ENCODE data around the gene LDLRAD1.
"Not testable (repeated sequence)": the region's sequence is repeated elsewhere in the genome, so short reads cannot be mapped to it uniquely, and the experiment has no call there.

The LDLRAD1 gene

GRCh38 chr1:53992085-53992874 lies 25.7 kb downstream of the LDLRAD1 start:
- no peak for DNase-seq

DNA sequence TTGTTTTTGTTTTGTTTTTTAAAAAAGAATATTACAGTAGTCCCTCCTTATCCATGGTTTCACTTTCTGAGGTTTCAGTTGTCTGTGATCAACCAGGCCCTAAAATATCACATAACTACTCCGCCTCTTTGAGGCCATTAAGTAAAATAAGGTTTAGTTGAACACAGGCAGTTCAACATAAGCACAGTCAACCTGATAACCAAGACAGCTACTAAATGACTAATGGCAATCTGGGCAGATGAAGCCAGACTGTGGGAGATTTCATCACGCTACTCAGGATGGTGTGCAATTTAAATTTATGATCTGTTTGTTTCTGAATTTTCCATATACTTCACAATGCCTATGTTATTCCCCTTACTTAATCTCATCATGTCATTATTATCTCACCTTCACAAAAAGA lies 30.1 kb downstream of the LDLRAD1 start:
- DNase-seq, result no peak

DNA sequence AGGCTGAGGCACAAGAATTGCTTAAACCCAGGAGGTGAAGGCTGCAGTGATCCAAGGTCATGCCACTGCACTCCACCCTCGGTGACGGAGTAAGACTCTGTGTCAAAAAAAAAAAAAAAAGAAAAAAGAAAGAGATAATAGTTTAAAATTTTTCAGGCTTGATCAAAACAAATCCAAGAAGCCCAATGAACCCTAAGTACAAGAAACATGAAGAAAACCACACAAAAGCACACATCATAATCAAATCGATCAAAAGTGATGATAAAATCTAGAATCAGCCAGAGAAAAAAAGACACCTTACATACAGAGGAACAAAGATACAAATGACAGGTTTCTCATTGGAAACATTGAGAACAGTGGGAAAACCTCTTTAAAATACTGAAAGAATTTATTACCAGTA lies 31.5 kb downstream of the LDLRAD1 start:
- DNase-seq, result no peak

- no peak for DNase-seq
These were observed 33.3 kb downstream of the LDLRAD1 start for GRCh38 chr1:53984726-53985125.

- no peak for DNase-seq
These were observed 35.3 kb downstream of the LDLRAD1 start for GRCh38 chr1:53982763-53983104.

DNA sequence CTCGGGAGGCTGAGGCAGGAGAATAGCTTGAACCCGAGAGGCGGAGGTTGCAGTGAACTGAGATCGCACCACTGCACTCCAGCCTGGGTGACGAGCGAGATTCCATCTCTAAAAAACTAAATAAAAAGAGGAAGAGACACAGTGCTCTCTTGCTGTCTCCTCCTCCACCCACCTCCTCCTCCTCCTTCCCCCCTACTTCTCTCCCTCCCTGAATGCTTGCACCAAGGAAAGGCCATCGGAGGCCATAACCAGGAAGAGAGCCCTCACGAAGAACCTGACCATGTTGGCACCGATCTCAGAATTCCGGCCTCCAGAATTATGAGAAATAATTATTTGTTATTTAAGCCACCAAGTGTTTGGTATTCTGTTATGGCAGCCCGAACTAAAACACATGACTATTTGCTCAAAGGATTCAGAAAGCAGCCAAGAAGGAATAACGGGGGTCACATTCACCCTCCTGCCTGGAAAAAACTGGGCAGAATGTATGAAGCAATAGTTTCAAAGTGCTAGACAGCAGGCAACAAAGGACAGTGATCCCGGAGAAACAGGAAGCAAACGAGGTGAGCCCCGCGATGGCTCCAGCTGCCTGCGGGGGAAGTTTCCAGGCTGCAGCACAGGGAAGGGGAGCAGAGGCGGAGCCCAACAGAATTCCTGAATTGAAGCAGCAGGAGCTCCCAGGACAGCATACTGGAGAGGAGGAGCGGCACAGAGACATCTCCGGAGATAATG lies 35.8 kb downstream of the LDLRAD1 start:
- peak; percentile 61 for DNase-seq

- DNase-seq, result no peak
These were observed 36.8 kb downstream of the LDLRAD1 start for GRCh38 chr1:53981220-53981619.

DNA sequence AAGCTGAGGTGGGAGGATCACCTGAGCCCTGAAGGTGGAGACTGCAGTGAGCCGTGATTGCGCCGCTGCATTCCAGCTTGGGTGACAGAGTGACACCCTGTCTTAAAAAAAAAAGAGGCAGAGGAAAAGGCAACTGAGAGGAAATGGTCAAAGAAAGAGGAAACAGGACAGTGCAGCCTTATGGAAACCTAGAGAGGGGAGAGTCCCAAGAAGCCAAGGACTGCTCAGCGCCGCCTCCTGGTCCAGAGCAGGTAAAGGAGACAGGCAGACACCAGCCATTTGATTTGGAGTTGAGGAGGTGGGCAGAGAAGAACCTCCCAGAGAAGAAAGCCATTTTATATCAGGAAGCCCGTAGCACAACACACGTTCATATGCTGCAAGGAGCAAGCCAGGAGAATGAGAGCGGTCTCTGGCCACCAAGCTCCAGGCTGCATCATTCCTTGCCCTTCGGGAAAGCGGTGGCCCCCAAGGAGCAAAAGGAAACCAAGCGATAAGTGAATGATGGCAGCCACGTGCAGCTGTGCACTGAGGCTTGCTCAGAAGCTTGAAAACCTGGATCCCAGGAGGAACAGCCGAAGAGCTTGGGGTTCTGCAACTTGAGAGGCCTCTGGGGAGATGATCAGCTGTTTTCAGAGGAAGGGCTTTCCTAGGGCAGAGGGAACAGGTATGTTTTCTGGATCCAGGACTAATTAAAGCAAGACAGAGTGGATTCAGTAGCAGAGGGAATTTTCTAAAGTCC lies 38.1 kb downstream of the LDLRAD1 start:
- no peak for DNase-seq

DNA sequence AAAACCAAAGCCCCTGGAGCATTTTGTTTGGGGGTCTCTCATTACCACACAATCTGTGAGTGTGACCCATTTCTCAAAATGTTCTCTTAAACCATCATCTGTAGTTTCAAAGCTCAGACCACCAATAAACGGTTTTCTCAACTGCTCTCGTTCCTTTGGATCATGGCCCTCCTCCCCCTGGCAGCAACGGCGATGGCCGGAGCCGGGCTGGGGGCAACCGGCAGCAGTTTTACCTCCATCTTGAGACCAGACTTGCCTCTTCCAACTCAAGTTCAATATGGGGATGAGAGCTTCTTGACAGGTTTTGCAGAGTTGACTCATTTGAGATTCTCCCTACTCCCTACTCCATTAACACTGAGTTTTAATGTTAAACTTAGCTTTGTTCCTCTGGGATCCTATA lies 42.1 kb downstream of the LDLRAD1 start:
- no peak for DNase-seq

DNA sequence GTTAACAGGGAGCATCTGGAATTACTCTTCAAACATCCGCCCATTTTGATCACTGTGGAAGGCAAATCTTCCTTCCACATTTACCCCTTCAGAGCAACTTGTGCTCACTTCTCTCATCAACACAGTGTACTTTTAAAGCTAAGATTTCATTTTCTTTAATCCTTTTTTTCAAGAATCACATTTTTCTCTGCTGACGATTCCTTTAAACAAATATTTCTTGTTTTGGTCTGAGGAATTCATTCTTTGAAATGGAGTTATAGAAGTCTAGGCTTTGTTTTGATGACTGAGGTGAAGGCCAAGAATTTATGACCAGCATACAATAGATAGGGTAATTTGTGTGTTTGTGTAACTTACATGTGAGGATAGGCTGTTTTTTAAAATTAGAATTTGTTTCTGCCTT lies 46.3 kb downstream of the LDLRAD1 start:
- DNase-seq, result no peak

DNA sequence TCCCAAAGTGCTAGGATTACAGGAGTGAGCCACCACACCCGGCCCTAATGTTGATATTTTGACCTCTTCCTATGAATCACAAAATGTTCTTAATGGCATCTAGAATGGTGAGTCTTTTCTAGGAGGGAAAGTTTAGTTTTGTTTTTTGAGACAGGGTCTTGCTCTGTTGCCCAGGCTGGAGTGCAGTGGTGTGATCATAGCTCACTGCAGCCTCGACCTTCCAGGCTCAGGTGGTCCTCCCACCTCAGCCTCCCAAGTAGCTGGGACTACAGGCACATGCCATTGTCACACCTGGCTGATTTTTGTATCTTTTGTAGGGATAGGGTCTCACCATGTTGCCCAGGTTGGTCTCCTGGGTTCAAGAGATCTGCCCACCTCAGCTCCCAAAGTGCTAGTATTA lies 48.7 kb downstream of the LDLRAD1 start:
- not testable (repeated sequence) for DNase-seq

- DNase-seq, result no peak
These were observed 49.9 kb downstream of the LDLRAD1 start for GRCh38 chr1:53968125-53968513.

DNA sequence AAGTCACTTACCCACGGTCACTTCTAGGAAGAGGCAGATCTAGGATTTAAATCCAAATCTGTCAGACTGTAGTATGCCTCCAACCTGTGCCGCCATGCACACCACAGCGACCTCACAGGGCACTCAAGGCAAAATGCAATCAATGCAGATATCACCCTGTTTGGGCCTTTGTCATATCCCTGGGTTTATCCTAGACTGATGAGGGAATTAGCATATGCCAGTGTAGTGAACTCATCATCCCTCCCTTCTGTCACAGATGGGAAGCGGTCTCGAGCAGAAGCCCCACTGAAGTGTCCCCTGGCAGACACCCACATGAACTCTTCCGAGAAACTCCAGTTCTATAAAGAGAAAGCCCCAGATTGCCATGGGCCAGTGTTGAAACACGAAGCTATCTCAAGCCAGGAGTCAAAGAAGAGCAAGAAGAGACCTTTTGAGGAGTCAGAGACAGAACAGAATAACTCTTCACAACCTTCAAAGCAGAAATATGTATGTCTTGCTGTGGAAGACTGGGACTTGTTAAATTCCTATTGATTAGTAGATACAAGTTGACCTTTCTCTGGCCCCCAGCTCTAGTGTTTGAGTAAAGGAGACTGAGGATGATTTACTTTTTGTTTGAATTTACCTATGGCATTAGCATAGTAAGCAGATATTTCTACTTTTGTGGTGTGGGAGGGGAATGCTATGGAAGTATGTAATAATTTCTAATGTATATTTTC lies 50.4 kb downstream of the LDLRAD1 start:
- DNase-seq, result no peak

- no peak for DNase-seq
These were observed 51.2 kb downstream of the LDLRAD1 start for GRCh38 chr1:53966794-53967193.

- no peak for DNase-seq
These were observed 53.9 kb downstream of the LDLRAD1 start for GRCh38 chr1:53964109-53964508.

DNA sequence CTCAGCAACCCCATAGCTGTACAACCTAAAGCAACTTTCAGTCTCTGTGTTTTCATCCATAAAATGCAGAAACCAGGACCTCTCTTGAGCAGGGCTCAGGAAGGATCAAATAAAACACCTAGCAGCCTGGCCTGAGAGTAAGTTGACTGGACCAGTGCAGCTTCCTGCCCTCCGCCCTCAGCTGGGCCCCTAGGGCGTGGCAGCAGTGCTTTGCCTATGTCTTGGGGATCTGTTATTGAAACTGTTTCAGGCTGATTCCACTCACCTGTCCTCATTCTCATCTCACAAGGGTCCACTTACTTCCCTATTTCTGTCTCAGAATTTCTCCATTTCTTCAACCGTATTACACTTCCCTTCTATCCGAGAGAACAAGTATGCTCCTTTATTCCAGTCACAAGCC lies 54.5 kb downstream of the LDLRAD1 start:
- no peak for DNase-seq

DNA sequence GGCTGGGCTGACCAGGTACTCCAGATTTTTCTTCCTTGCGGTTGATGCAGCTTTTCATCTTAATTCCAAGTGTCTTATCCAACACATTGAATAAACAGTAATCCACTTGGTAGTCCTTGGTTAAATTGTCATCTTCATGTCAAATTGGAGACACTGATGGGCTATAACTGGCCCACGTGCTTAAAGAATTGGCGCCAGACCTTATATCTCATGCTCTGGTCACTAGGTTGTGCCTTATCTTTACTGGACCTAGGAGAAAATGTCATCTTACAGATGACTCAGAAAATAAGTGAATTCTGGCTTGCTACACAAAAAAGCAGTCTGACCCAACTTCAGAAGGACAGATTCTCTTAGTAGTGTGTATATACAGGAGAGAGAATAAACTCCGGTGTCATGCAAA lies 55.6 kb downstream of the LDLRAD1 start:
- DNase-seq, result no peak

DNA sequence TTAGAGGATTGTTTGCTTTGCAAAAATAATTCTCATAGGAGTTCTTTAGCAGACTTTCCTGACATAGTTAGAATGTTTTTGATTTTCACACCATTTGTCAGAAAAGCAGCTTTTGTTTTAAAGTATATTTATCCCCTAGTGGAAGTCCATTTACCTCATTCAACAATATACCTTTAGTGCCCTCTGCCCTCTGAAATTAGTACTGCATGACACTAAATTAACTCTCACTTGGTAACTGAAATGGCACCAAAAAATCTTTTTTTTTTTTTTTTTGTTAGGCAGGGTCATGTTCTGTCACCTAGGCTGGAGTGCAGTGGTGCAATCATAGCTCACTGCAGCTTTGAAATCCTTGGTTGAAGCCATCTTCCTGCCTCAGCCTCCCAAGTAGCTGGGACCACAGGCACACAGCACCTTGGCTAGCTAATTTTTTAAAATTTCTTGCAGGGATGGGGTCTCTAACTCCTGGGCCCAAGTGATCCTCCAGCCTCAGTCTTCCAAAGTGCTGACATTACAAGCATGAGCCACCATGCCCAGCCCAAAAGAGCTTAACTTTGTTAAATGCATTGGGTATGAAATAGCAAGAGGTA lies 58.2 kb downstream of the LDLRAD1 start:
- DNase-seq, result no peak
